ENCODE results near the gene MS4A3. TPM values are rescaled to one million over a fixed set of nuclear protein-coding genes. Genes with fewer than 3 reads are reported as not detected.
"Not testable (repeated sequence)": the region's sequence is repeated elsewhere in the genome, so short reads cannot be mapped to it uniquely, and the experiment has no call there.

Gene MS4A3
- total and polyA plus RNA-seq, 3 donors from 2014 or later = 0.63 to 1.7 (median 1.2) TPM

- H3K27ac ChIP-seq; intact Hi-C loops (cut with DNase I; ENCODE audit: low total_unique reads); H3K36me3 ChIP-seq (ENCODE audit: low read depth, missing control alignments); H3K9me3 ChIP-seq; H3K27me3 ChIP-seq; H3K4me3 ChIP-seq; DNase-seq: not testable (repeated sequence)
- 90 to 94% methylated on average over 5 of the region's 5 CpGs for WGBS, 2 donors
- peaks cover 11% of the 10 kb centered on the region for H3K4me1 ChIP-seq
Observed at GRCh38 chr11:60108631-60109030, 52.2 kb downstream of the MS4A3 start.

GRCh38 chr11:60111793-60112192 lies 55.3 kb downstream of the MS4A3 start:
- Histone ChIP-seq H3K27ac (peak overlapping the region in 1 of 2 donors; percentile 54), H3K4me1 (peaks cover 24% of the 10 kb centered on the region), H3K4me3 (no peak overlapping the region), H3K9me3 (no peaks in the 10 kb centered on the region), H3K36me3 (ENCODE audit: low read depth, missing control alignments) (no peaks in the 10 kb centered on the region), H3K27me3 (no peaks in the 10 kb centered on the region)
- peak; percentile 71 for DNase-seq
- 40 to 42% methylated on average over 2 of the region's 2 CpGs for WGBS, 2 donors
- TF ChIP-seq, protein P1, sequence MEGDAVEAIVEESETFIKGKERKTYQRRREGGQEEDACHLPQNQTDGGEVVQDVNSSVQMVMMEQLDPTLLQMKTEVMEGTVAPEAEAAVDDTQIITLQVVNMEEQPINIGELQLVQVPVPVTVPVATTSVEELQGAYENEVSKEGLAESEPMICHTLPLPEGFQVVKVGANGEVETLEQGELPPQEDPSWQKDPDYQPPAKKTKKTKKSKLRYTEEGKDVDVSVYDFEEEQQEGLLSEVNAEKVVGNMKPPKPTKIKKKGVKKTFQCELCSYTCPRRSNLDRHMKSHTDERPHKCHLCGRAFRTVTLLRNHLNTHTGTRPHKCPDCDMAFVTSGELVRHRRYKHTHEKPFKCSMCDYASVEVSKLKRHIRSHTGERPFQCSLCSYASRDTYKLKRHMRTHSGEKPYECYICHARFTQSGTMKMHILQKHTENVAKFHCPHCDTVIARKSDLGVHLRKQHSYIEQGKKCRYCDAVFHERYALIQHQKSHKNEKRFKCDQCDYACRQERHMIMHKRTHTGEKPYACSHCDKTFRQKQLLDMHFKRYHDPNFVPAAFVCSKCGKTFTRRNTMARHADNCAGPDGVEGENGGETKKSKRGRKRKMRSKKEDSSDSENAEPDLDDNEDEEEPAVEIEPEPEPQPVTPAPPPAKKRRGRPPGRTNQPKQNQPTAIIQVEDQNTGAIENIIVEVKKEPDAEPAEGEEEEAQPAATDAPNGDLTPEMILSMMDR (IDR thresholded peaks at IDR 0.05) = no peak
- TF ChIP-seq POLR2A (IDR thresholded peaks at IDR 0.05) = no peak
- intact Hi-C loops (cut with DNase I; ENCODE audit: low total_unique reads) = no loop called here

DNA sequence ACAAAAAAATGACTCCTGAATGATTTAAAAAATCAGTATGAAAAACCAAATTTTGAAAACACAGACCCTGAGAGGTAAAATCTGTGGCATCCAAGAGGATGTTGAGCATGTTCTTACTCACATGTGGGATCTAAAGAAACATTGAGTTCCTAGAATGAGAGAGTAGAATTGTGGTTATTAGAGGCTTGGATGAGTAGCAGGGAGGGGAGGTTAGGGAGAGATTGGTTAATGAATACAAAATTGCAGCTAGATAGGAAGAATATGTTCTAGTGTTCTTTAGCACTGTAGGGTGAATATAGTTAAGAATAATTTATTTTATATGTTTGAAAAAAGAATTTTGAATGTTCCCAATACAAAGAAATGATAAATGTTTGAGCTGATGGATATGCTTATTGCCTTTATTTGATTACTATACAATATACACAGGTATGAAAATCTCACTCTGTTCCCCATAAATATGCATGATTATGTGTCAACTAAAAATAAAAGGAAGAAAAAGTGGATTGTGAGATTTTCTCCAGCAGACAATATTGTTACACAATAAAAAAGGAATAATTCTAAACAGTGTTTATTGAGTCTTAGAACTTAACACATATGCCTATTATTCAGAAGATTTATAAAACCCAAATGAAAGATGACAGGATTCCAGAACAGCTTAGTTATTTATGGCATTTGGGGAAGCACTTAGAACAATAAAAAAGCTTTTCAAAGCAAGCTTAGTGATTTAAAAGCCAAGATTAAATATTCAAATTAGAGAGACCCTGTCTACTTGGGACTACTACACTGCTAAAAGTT lies 60.7 kb downstream of the MS4A3 start:
- no peak for DNase-seq
- intact Hi-C loops (cut with DNase I; ENCODE audit: low total_unique reads) = no loop called here
- Histone ChIP-seq H3K27ac (peak overlapping the region; percentile 6 to 65), H3K27me3 (no peaks in the 10 kb centered on the region), H3K36me3 (ENCODE audit: low read depth, missing control alignments) (no peaks in the 10 kb centered on the region), H3K4me1 (peaks cover 29% of the 10 kb centered on the region), H3K4me3 (no peak overlapping the region), H3K9me3 (no peaks in the 10 kb centered on the region)
- TF ChIP-seq, protein P1 (IDR thresholded peaks at IDR 0.05) = no peak
- TF ChIP-seq POLR2A (IDR thresholded peaks at IDR 0.05) = no peak

DNA sequence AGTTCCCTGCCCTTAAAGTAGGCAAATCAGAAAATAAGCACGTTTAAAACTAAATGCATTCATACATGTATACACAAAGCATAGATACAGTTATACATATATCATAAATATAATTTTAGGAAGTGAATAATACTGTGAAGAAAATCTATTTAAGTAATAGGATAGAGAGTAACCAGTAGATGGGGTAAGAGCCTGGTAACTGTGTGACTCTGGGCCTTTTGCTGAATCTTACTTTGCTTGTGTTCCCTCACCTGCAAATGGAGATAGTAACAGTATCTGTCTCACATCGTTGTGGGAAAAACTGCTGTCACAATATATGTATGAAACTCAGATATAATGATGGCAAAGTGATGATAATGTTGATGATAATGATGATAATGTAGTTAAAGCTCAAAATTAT lies 61.9 kb downstream of the MS4A3 start:
- Histone ChIP-seq H3K4me1 (peaks cover 21% of the 10 kb centered on the region), H3K27ac (peak overlapping the region; percentile 65 to 66), H3K9me3 (no peaks in the 10 kb centered on the region), H3K27me3 (no peaks in the 10 kb centered on the region), H3K4me3 (no peak overlapping the region), H3K36me3 (ENCODE audit: low read depth, missing control alignments) (no peaks in the 10 kb centered on the region)
- TF ChIP-seq POLR2A (IDR thresholded peaks at IDR 0.05) = no peak
- TF ChIP-seq, protein P1 (IDR thresholded peaks at IDR 0.05) = no peak
- DNase-seq = no peak
- intact Hi-C loops (cut with DNase I; ENCODE audit: low total_unique reads) = no loop called here
- 47 to 66% methylated on average over 2 of the region's 2 CpGs for WGBS, 2 donors

GRCh38 chr11:60119710-60120109 lies 63.2 kb downstream of the MS4A3 start:
- 54 to 64% methylated on average over 2 of the region's 2 CpGs for WGBS, 2 donors
- H3K9me3 ChIP-seq = no peaks in the 10 kb centered on the region
- TF ChIP-seq, protein P1 (IDR thresholded peaks at IDR 0.05) = no peak
- TF ChIP-seq POLR2A (IDR thresholded peaks at IDR 0.05) = no peak
- no peak for DNase-seq
- peaks cover 21% of the 10 kb centered on the region for H3K4me1 ChIP-seq
- H3K36me3 ChIP-seq (ENCODE audit: low read depth, missing control alignments) = no peaks in the 10 kb centered on the region
- no peaks in the 10 kb centered on the region for H3K27me3 ChIP-seq
- intact Hi-C loops (cut with DNase I; ENCODE audit: low total_unique reads) = no loop called here
- no peak overlapping the region for H3K4me3 ChIP-seq
- peak overlapping the region; percentile 14 to 66 for H3K27ac ChIP-seq

Other genes starting within 250 kb of the MS4A3 start
- 100 to 1,000 TPM in 1 of 2 donors, 10 to 100 TPM in 1; 87.9 to 103 TPM for gene MRPL16, start 245.9 kb upstream of the MS4A3 start, total RNA-seq
- gene MRPL16, start 245.9 kb upstream of the MS4A3 start, polyA plus RNA-seq (ENCODE audit: insufficient read depth, low read depth, low replicate concordance) = 65.8 TPM
- gene CBLIF, start 211.2 kb upstream of the MS4A3 start, total RNA-seq = under 1 TPM in 1 of 2 donors, not detected in 1; 0.37 TPM
- gene CBLIF, start 211.2 kb upstream of the MS4A3 start, polyA plus RNA-seq (ENCODE audit: insufficient read depth, low read depth, low replicate concordance) = 0.54 TPM
- 1 to 10 TPM; 1.6 to 4.3 TPM for gene TCN1, start 190.2 kb upstream of the MS4A3 start, total RNA-seq
- 1.1 TPM for gene TCN1, start 190.2 kb upstream of the MS4A3 start, polyA plus RNA-seq (ENCODE audit: insufficient read depth, low read depth, low replicate concordance)
- not detected for gene OOSP3, start 177.9 kb upstream of the MS4A3 start, total RNA-seq
- gene OOSP3, start 177.9 kb upstream of the MS4A3 start, polyA plus RNA-seq (ENCODE audit: insufficient read depth, low read depth, low replicate concordance) = 0.83 TPM
- under 1 TPM in 1 of 2 donors, not detected in 1; 0.37 TPM for gene OOSP1, start 118.2 kb upstream of the MS4A3 start, total RNA-seq
- not detected for gene OOSP1, start 118.2 kb upstream of the MS4A3 start, polyA plus RNA-seq (ENCODE audit: insufficient read depth, low read depth, low replicate concordance)
- gene OOSP4A, start 92.6 kb upstream of the MS4A3 start, total RNA-seq = not detected
- not detected for gene OOSP4A, start 92.6 kb upstream of the MS4A3 start, polyA plus RNA-seq (ENCODE audit: insufficient read depth, low read depth, low replicate concordance)
- gene OOSP4B, start 39.5 kb upstream of the MS4A3 start, total RNA-seq = under 1 TPM in 1 of 2 donors, not detected in 1; 0.43 TPM
- gene OOSP4B, start 39.5 kb upstream of the MS4A3 start, polyA plus RNA-seq (ENCODE audit: insufficient read depth, low read depth, low replicate concordance) = not detected
- 10 to 100 TPM; 50.2 to 73.2 TPM for gene OOSP2, start 16.3 kb upstream of the MS4A3 start, total RNA-seq
- 41.9 TPM for gene OOSP2, start 16.3 kb upstream of the MS4A3 start, polyA plus RNA-seq (ENCODE audit: insufficient read depth, low read depth, low replicate concordance)
- gene MS4A2, start 32.0 kb downstream of the MS4A3 start, total RNA-seq = 1 to 10 TPM in 1 of 2 donors, under 1 TPM in 1; 0.39 to 2.6 TPM
- 2.0 TPM for gene MS4A2, start 32.0 kb downstream of the MS4A3 start, polyA plus RNA-seq (ENCODE audit: insufficient read depth, low read depth, low replicate concordance)
- 10 to 100 TPM in 1 of 2 donors, 1 to 10 TPM in 1; 6.1 to 21.6 TPM for gene MS4A6A, start 126.4 kb downstream of the MS4A3 start, total RNA-seq
- 49.5 TPM for gene MS4A6A, start 126.4 kb downstream of the MS4A3 start, polyA plus RNA-seq (ENCODE audit: insufficient read depth, low read depth, low replicate concordance)
- gene MS4A4E, start 186.5 kb downstream of the MS4A3 start, total RNA-seq = 1 to 10 TPM; 3.8 to 4.6 TPM
- 1.3 TPM for gene MS4A4E, start 186.5 kb downstream of the MS4A3 start, polyA plus RNA-seq (ENCODE audit: insufficient read depth, low read depth, low replicate concordance)
- 10 to 100 TPM in 1 of 2 donors, 1 to 10 TPM in 1; 2.0 to 11.0 TPM for gene MS4A4A, start 224.0 kb downstream of the MS4A3 start, total RNA-seq
- 11.4 TPM for gene MS4A4A, start 224.0 kb downstream of the MS4A3 start, polyA plus RNA-seq (ENCODE audit: insufficient read depth, low read depth, low replicate concordance)